H1 (cell line): Measurements from ENCODE around the gene SPAG5.

ENCODE experiments used
- POLR2A ChIP-seq, 2 experiments: IDR thresholded peaks; 1 replicate in 1 of 2; 2 replicates in 1 of 2; pipeline ENCODE4 v1.6.1; 2011; ENCODE audit warnings: low read depth in 2 of 2, low read length in 2 of 2, mild to moderate bottlenecking in 2 of 2; ENCODE audit errors: control extremely low read depth in 1 of 2
- RFX5 ChIP-seq: IDR thresholded peaks from 2 replicates; pipeline ENCODE4 v1.6.1; 2011; ENCODE audit warnings: low read depth, low read length, improper control_type of control experiment, borderline replicate concordance

GRCh38 chr17:28643983-28644786 lies 45.4 kb upstream of the SPAG5 start:
- TF ChIP-seq RFX5, result no peak
- TF ChIP-seq POLR2A (IDR thresholded peaks at IDR 0.05; ENCODE audit: control extremely low read depth in 1 of 2, low read depth in 2 of 2, low read length in 2 of 2), result no peak
